K562 (cell line): ENCODE results near the gene DNAJC19. TPM values are rescaled to one million over a fixed set of nuclear protein-coding genes. Genes with fewer than 3 reads are reported as not detected.

Experiments
- CCNT2 ChIP-seq: IDR thresholded peaks from 2 replicates; pipeline ENCODE4 v1.6.1; 2011; ENCODE audit warnings: borderline replicate concordance, low read depth, mild to moderate bottlenecking, moderate library complexity, mixed read lengths, low read length; ENCODE audit not compliant: insufficient read length; ENCODE audit errors: extremely low read depth
- CEBPB ChIP-seq: fragments of 450-650 bp; IDR thresholded peaks from 2 replicates; pipeline ENCODE4 v1.6.1; 2016; ENCODE audit warnings: missing genetic modification characterization, missing compliant biosample characterization
- E2F3 ChIP-seq: fragments of 250-450 bp; sonication (Bioruptor Pico); IDR thresholded peaks from 2 replicates; pipeline ENCODE4 v1.4.0; 2020; ENCODE audit warnings: mild to moderate bottlenecking
- EGR1 ChIP-seq: fragments of 450-650 bp; conservative IDR thresholded peaks from 2 replicates; pipeline ENCODE4 v1.6.1; 2017; ENCODE audit warnings: mild to moderate bottlenecking
- ELF1 ChIP-seq: fragments of 200-800 bp; sonication (Bioruptor generic); IDR thresholded peaks from 2 replicates; pipeline ENCODE4 v1.6.1; 2016; ENCODE audit warnings: missing genetic modification characterization, missing compliant biosample characterization
- ETV5 ChIP-seq: sonication (generic); formaldehyde crosslinking; IDR thresholded peaks from 2 replicates; pipeline ENCODE4 v1.4.0; 2020; ENCODE audit warnings: low read depth, mild to moderate bottlenecking, missing genetic modification reagents
- L3MBTL2 ChIP-seq: fragments of 450-650 bp; IDR thresholded peaks from 2 replicates; pipeline ENCODE4 v1.6.1; 2016; ENCODE audit warnings: mild to moderate bottlenecking, moderate library complexity
- LCOR ChIP-seq: sonication (generic); formaldehyde crosslinking; IDR thresholded peaks from 2 replicates; pipeline ENCODE4 v1.8.0; 2022; ENCODE audit warnings: mild to moderate bottlenecking, missing genetic modification reagents
- REST ChIP-seq, 2 experiments: fragments of 450-650 bp; formaldehyde crosslinking in 1 of 2; IDR thresholded peaks; 2 replicates each; pipeline versions ENCODE4 v1.4.0 to v1.6.1; 2014 to 2020; ENCODE audit warnings: mild to moderate bottlenecking in 2 of 2, borderline replicate concordance in 1 of 2, low read depth in 1 of 2
- TEAD1 ChIP-seq, 2 experiments: fragments of 450-650 bp in 1 of 2; sonication (generic) in 1 of 2; formaldehyde crosslinking; IDR thresholded peaks; 2 replicates each; pipeline versions ENCODE4 v1.4.0 to v1.8.0; 2020 to 2022; ENCODE audit warnings: mild to moderate bottlenecking in 2 of 2, missing genetic modification reagents in 1 of 2
- ZBTB17 ChIP-seq: fragments of 450-650 bp; formaldehyde crosslinking; IDR thresholded peaks from 2 replicates; pipeline ENCODE4 v1.4.0; 2020; ENCODE audit warnings: mild to moderate bottlenecking
- ZNF507 ChIP-seq: conservative IDR thresholded peaks from 2 replicates; pipeline ENCODE4 v1.6.1; 2017; ENCODE audit warnings: missing genetic modification characterization, missing compliant biosample characterization
- ZNF609 ChIP-seq: sonication (generic); formaldehyde crosslinking; IDR thresholded peaks from 2 replicates; pipeline ENCODE4 v1.8.1; 2023; ENCODE audit warnings: missing genetic modification reagents, mild to moderate bottlenecking, borderline replicate concordance
- polyA plus RNA-seq, 8 experiments: library from polyadenylated mRNA; depleted of rRNA in 4 of 8; stranded (reverse) in 5 of 8; unstranded in 3 of 8; fragments of >200 nt; fragmentation: Nextera tagmentation in 2 of 8; fragmentation: Illumina TruSeq in 1 of 8; extraction: Ambion mirVana in 2 of 8; extraction: Trizol in 1 of 8; gene quantifications; 2 replicates each; pipeline versions ENCODE4 v1.2.1 to v1.2.3, GENCODE V29; 2011 to 2014; ENCODE audit warnings: inconsistent platforms in 1 of 8, missing spikeins in 1 of 8
- total RNA-seq, 7 experiments: library from RNA; depleted of rRNA in 6 of 7; stranded (reverse); fragments of >200 nt in 6 of 7; fragmentation: Illumina TruSeq in 2 of 7; extraction: Trizol in 2 of 7; gene quantifications; 2 replicates each; pipeline versions ENCODE4 v1.2.1 to v1.2.3, GENCODE V29; 2011 to 2021; ENCODE audit warnings: low replicate concordance in 1 of 7

The DNAJC19 gene
- total and polyA plus RNA-seq, 9 of the 15 experiments (the other 6 are each of a cell fraction or from before 2014, with no cell fraction given): 55.7 to 184 (median 99.1) TPM

- TF ChIP-seq ELF1 (tag) (no peak), L3MBTL2 (peak; percentile 56; the same call in 1 of the 2 replicates), ZNF609 (CRISPR knock-in tag) (no peak), TEAD1 (CRISPR knock-in tag; IDR thresholded peaks at IDR 0.05) (0 out of 4 replicates have a peak, but pooled peaks of 1 of the 2 experiments have one; percentile 32), ZBTB17 (CRISPR knock-in tag) (peak; percentile 25; the same call in 1 of the 2 replicates), ETV5 (CRISPR knock-in tag) (peak; percentile 81), REST (IDR thresholded peaks at IDR 0.05; ENCODE audit: borderline replicate concordance) (no peak), REST (CRISPR knock-in tag; IDR thresholded peaks at IDR 0.05; ENCODE audit: low read depth) (0 out of 2 replicates have a peak, but pooled peaks have one; percentile 65), CCNT2 (peak; percentile 78), LCOR (CRISPR knock-in tag) (peak; percentile 72), EGR1 (peak; percentile 24; the same call in 1 of the 2 replicates), CEBPB (peak; percentile 56), ZNF507 (tag) (no peak), E2F3 (CRISPR knock-in tag) (peak; percentile 58; the same call in 1 of the 2 replicates)
Observed at GRCh38 chr3:180989291-180990163, at the start of gene DNAJC19 (continued).
